Motor neuron (in vitro differentiated cells): ENCODE measurements around the gene SS18L1. TPM values are rescaled to one million over a fixed set of nuclear protein-coding genes. Genes with fewer than 3 reads are reported as not detected.

Experiments used
- ATAC-seq, 8 experiments: fragments of 200-7000 bp; cut with Tn5 transposase; replicated peaks in 6 of 8; 2 replicates each; pipeline ENCODE4 v1.8.0; 2021; ENCODE audit warnings: mild to moderate bottlenecking in 8 of 8, moderate library complexity in 8 of 8
- H3K27ac ChIP-seq, 2 donors: fragments of 250-450 bp; sonication (Bioruptor Pico); 2 replicates each; pipeline ENCODE4 v1.9.0; 2021; ENCODE audit warnings: antibody characterized with exemption in 2 of 2, mild to moderate bottlenecking in 2 of 2, moderate library complexity in 1 of 2
- H3K4me1 ChIP-seq, 2 donors: fragments of 250-450 bp; sonication (Bioruptor Pico); replicated peaks in 1 of 2; 2 replicates each; pipeline ENCODE4 v1.6.1; 2021; ENCODE audit warnings: antibody characterized with exemption in 2 of 2, mild to moderate bottlenecking in 2 of 2, moderate library complexity in 1 of 2
- H3K4me3 ChIP-seq, 5 donors: fragments of 250-450 bp; sonication (Bioruptor Pico); 2 replicates each; pipeline ENCODE4 v1.9.0; 2021; ENCODE audit warnings: antibody characterized with exemption in 5 of 5, mild to moderate bottlenecking in 5 of 5, moderate library complexity in 4 of 5
- WGBS, 10 experiments: fragments of 450-650 bp; shearing (Covaris generic); methylation state at CpG; one replicate each; pipeline ENCODE4 v1.0.0; 2022; 5-methylcytosine and 5-hydroxymethylcytosine counted together
- in situ Hi-C, 9 experiments: fragments of 400-800 bp; cut with MboI; loops; one replicate each; pipeline ENCODE4 v1.15.0; 2021; ENCODE audit warnings: low sequenced_read_pairs in 9 of 9, low pct_unique_long_range_greater_than_20kb in 2 of 9; ENCODE audit not compliant: unreplicated experiment in 9 of 9
- total RNA-seq, 8 experiments: library from RNA; unstranded; fragments of 300-600 nt; gene quantifications; 2 replicates each; pipeline versions ENCODE4 v1.2.3 to v1.2.4, GENCODE V29; 2022

SS18L1 gene
- total RNA-seq, 8 experiments from 2014 or later = 9.5 to 32.0 (median 29.5) TPM

- Histone ChIP-seq H3K27ac (no peak overlapping the region), H3K4me3 (no peak overlapping the region), H3K4me1 (no peaks in the 10 kb centered on the region)
- ATAC-seq = peak in 1 of 8 experiments; percentile 12
- 92 to 100% (median 100%) methylated on average over 2 to 7 of the region's 26 CpGs; no CpG with 5 or more reads in 3 of the 10 experiments for WGBS, 10 experiments
- in situ Hi-C loops = loop anchor here in 1 of 9 experiments (25.0 kb wide), 1 partner anchor 212 kb away; the partner anchor contains the start of gene RPS21
These were observed 31.5 kb downstream of the SS18L1 start for GRCh38 chr20:62174870-62175624.

DNA sequence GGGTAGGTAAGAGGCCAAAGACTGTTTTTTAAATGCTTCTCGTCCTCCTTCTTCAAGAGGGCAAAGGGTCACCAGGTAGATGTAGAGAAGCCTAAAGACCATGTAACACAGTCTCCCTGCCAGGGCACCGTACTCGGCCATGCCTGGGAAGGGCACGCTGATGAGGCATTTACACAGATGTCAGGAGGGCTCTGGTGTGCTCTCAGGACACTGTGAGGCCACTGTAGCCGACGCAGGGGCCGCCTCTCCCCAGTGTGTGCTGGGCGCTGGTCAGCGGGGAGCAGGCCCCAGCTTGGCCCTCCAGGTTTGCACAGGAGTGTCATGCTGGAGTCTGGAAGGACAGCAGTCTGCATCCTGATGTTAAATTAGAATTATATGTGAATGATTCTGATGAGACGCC, 32.1 kb downstream of the SS18L1 start:
- Histone ChIP-seq H3K27ac (no peak overlapping the region), H3K4me1 (no peaks in the 10 kb centered on the region), H3K4me3 (no peak overlapping the region)
- in situ Hi-C loops = loop anchor here in 1 of 9 experiments (25.0 kb wide), 1 partner anchor 212 kb away; the partner anchor contains the start of gene RPS21
- 17 to 100% (median 100%) methylated on average over 1 to 6 of the region's 10 CpGs; no CpG with 5 or more reads in 2 of the 10 experiments for WGBS, 10 experiments
- no peak for ATAC-seq

GRCh38 chr20:62176866-62177265, 33.3 kb downstream of the SS18L1 start:
- no peak overlapping the region for H3K4me3 ChIP-seq
- 76 to 94% (median 92%) methylated on average over 3 to 10 of the region's 15 CpGs; no CpG with 5 or more reads in 5 of the 10 experiments for WGBS, 10 experiments
- no peak overlapping the region for H3K27ac ChIP-seq
- peaks cover 4 to 5% of the 10 kb centered on the region in 2 donors for H3K4me1 ChIP-seq
- no peak for ATAC-seq
- in situ Hi-C loops = loop anchor here in 1 of 9 experiments (25.0 kb wide), 1 partner anchor 210 kb away; the partner anchor contains the start of gene RPS21

DNA sequence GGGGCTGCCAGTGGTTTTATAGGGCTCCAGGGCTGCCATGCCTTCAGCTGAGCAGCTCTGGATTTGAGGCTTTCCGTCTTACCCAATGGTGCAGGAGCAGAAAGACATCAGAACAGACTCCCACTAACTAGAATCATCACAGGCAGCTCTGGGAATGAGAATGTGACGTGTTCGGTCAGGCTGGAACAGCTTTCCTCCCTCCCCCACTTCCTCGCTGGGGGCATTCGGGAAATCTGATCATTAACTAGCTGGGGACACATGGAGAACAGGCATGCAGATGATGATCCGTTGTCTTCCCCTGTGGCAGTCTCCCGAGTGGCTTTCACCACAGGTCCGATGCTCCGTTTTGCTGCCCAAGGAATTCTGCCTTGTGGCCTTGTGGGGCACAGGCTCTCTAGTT, 33.7 kb downstream of the SS18L1 start:
- no peak for ATAC-seq
- WGBS, 10 experiments = 75 to 100% (median 86%) methylated on average over 1 to 6 of the region's 9 CpGs; no CpG with 5 or more reads in 3 of the 10 experiments
- Histone ChIP-seq H3K27ac (no peak overlapping the region), H3K4me1 (peaks cover 5 to 8% of the 10 kb centered on the region in 2 donors), H3K4me3 (no peak overlapping the region)
- in situ Hi-C loops = loop anchor here in 1 of 9 experiments (25.0 kb wide), 1 partner anchor 210 kb away; the partner anchor contains the start of gene RPS21

DNA sequence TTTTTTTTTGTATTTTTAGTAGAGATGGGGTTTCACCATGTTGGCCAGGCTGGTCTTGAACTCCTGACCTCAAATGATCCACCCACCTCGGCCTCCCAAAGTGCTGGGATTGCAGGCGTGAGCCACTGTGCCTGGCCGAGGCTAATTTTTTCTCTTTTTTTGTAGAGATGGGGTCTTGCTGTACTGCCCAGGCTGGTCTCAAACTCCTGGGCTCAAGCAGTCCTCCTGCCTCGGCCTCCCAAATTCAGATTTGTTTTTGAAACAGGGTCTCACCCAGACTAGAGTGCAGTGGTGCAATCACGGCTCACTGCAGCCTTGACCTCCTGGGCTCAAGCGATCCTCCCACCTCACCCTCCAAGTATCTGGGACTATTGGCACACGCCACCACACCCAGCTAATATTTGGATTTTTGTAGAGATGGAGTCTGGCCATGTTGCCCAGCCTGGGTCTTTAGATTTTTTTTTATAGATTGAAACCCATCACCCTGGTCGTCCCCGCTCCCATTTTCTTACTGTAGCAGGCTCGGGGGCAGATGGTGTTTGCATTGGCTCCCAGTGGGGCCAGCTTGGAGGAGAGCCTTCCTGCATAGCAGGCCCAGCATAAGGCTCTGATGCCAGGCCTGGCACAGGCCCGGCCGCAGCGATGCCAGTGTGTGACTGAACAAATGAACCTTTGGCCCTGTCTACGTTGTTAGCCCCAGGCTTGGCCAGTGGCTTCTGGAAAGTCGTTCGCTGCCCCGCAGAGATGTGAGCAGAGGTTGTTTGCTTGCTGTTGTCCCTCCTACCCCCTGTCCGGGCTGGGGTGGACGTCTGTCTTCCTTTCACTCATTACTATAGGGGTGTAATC, 35.0 kb downstream of the SS18L1 start:
- ATAC-seq = no peak
- in situ Hi-C loops = loop anchor here in 1 of 9 experiments (25.0 kb wide), 1 partner anchor 209 kb away; the partner anchor contains the start of gene RPS21
- H3K4me1 ChIP-seq = peaks cover 6 to 8% of the 10 kb centered on the region in 2 donors
- H3K27ac ChIP-seq = no peak overlapping the region
- 89 to 100% (median 92%) methylated on average over 1 to 12 of the region's 19 CpGs; no CpG with 5 or more reads in 1 of the 10 experiments for WGBS, 10 experiments
- H3K4me3 ChIP-seq = no peak overlapping the region

GRCh38 chr20:62179162-62179504, 35.6 kb downstream of the SS18L1 start:
- Histone ChIP-seq H3K4me3 (no peak overlapping the region), H3K4me1 (peaks cover 10 to 13% of the 10 kb centered on the region in 2 donors), H3K27ac (no peak overlapping the region)
- 80 to 100% (median 94%) methylated on average over 2 to 11 of the region's 14 CpGs; no CpG with 5 or more reads in 5 of the 10 experiments for WGBS, 10 experiments
- in situ Hi-C loops = loop anchor here in 1 of 9 experiments (25.0 kb wide), 1 partner anchor 208 kb away; the partner anchor contains the start of gene RPS21
- no peak for ATAC-seq

GRCh38 chr20:62181808-62182207, 38.2 kb downstream of the SS18L1 start:
- in situ Hi-C loops = loop anchor here in 1 of 9 experiments (25.0 kb wide), 1 partner anchor 205 kb away; the partner anchor contains the start of gene RPS21
- Histone ChIP-seq H3K4me3 (peak overlapping the region in 4 of 5 donors; percentile 72 to 99 (median 82)), H3K27ac (no peak overlapping the region), H3K4me1 (peaks cover 10 to 13% of the 10 kb centered on the region in 2 donors)
- WGBS, 10 experiments = 58 to 100% (median 100%) methylated on average over 2 of the region's 2 CpGs; no CpG with 5 or more reads in 3 of the 10 experiments
- no peak for ATAC-seq

DNA sequence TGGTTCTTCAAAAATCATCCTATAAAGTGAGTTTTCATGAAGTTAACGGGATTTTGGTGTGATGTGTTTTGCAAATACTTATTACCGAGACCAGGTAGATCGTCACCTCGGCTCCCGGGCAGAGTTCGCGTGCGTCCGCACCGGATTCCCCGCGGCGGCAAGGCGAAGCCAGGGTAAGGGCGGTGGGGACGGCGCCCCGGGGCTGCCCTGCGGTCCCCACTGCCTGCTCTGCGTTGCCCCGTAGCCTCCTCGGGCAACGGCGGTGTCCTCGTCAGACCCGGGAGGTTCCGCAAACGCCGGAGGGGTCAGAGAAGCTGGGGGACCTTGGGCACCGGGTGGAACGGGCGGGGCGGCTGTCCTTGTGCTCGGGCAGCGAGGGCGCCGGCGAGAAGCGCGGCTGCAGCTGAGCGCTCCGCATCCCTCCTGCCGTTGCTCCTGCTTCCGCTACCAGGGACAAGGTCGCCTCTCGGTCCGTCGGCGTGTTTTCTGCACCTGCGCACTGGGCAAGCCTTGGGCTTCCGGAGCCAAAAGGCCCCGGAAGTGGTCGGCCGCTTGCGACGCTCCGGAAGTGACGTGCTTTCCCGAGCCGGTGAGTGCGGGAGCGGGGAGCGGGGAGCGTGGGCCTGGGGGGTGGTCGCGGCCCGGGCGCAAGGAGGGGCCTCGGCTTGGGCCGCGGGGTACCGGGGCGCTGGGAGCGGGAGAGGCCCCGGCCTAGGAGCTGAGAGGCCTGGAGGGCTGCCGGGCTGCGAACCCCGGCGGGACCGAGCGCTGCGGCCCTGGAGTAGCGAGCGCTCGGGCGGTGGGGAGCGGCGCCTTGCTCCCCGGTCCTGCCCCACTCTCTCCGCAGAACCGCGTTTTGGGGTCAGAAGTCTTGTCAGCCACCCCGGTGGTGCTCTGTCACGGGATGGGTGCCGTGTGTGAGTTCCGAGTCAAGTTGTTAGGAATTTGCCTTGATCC, 39.2 kb downstream of the SS18L1 start, which contains the start of gene MTG2:
Gene MTG2 (plus strand): TSS at position 560 of the 957 bp plus-strand sequence. CDS start 10,393 bp downstream, outside the sequence.
- WGBS, 10 experiments = 0 to 2% (median 1%) methylated on average over 2 to 16 of the region's 96 CpGs; no CpG with 5 or more reads in 2 of the 10 experiments
- in situ Hi-C loops = loop anchor here in 1 of 9 experiments (25.0 kb wide), 1 partner anchor 205 kb away; the partner anchor contains the start of gene RPS21
- H3K27ac ChIP-seq = peak within 1 kb of the TSS; percentile 83 to 93
- H3K4me3 ChIP-seq = peak within 1 kb of the TSS; percentile 72 to 99 (median 81)
- H3K4me1 ChIP-seq = peaks cover 10 to 13% of the 10 kb centered on the region in 2 donors
- ATAC-seq = peak; percentile 92 to 98 (median 96)

DNA sequence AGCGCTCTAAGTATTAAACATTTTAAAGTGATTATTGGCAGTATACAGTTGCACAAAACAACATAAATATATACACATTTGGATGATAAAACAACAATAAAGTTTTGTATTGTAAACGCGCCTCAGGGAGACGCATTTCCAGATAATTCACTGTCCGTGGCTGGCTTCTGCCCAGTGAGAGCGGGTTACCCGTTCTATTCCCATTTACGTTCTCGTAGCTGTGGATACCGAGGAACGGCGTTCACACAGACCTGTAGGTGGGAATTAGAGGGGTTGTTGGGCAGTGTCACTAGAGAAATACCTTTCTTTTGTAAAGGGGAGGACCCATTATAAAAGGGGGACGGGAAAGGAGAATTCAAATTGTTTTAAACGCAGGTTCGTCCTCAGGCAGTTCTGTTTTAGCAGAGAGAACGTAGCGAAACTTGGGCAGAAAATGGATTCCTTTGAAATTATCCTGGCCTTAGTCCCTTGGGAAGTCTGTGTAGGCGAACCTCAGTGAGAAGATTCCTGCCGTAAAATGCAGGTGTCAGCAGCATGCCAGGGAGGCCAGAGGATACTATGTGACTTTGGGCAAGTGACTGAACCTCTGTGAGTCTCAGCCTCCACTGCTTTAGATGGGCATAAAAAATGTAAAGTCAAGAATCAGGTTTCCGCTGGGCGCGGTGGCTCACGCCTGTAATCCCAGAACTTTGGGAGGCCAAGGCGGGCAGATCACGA, 40.0 kb downstream of the SS18L1 start:
- in situ Hi-C loops = loop anchor here in 1 of 9 experiments (25.0 kb wide), 1 partner anchor 204 kb away; the partner anchor contains the start of gene RPS21
- 0 to 75% (median 7%) methylated on average over 2 to 18 of the region's 25 CpGs; no CpG with 5 or more reads in 1 of the 10 experiments for WGBS, 10 experiments

DNA sequence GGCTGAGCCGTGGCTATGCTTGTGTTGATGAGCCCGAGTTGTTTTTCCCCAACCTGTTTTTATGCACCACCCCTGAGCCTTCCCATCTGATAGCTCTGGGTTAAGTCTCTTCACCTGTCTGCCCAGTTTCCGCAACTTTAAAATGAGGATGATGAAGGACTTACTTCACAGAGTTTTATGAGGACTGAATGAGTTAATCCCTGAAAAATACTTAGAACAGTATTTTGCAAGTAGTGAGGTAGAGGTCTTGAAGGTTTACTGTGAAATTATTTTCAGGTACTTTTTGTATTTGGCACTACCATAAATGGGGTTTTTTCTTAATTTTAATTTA, 42.5 kb downstream of the SS18L1 start:
- Histone ChIP-seq H3K4me1 (peaks cover 10 to 13% of the 10 kb centered on the region in 2 donors), H3K27ac (no peak overlapping the region), H3K4me3 (no peak overlapping the region)
- 74 to 93% (median 86%) methylated on average over 1 to 3 of the region's 3 CpGs; no CpG with 5 or more reads in 3 of the 10 experiments for WGBS, 10 experiments
- in situ Hi-C loops = loop anchor here in 1 of 9 experiments (25.0 kb wide), 1 partner anchor 201 kb away; the partner anchor contains the start of gene RPS21
- no peak for ATAC-seq

More for the DNA sequence above, 40.0 kb downstream of the SS18L1 start:
- Histone ChIP-seq H3K4me1 (peaks cover 10 to 13% of the 10 kb centered on the region in 2 donors), H3K27ac (peak overlapping the region; percentile 83 to 93), H3K4me3 (peak overlapping the region; percentile 72 to 99 (median 81))
- peak in 2 of 8 experiments; percentile 7 for ATAC-seq
